ENCODE measurements around the gene ATXN2L. TPM values are rescaled to one million over a fixed set of nuclear protein-coding genes. Genes with fewer than 3 reads are reported as not detected.
"Not testable (repeated sequence)": the region's sequence is repeated elsewhere in the genome, so short reads cannot be mapped to it uniquely, and the experiment has no call there.

The ATXN2L gene
- total RNA-seq, 1 donor from 2014 or later, result 7.2 TPM

GRCh38 chr16:28867241-28867640 lies 44.4 kb downstream of the ATXN2L start:
- no peak for DNase-seq (ENCODE audit: low spot score)

- not testable (repeated sequence) for DNase-seq (ENCODE audit: low spot score)
Measured at GRCh38 chr16:28867646-28868045, 44.8 kb downstream of the ATXN2L start.

GRCh38 chr16:28869201-28869600 lies 46.4 kb downstream of the ATXN2L start:
- DNase-seq (ENCODE audit: low spot score), result no peak

GRCh38 chr16:28872952-28873351 lies 50.2 kb downstream of the ATXN2L start:
- no peak for DNase-seq (ENCODE audit: low spot score)

- no peak for DNase-seq (ENCODE audit: low spot score)
Measured at GRCh38 chr16:28873543-28874201, 50.9 kb downstream of the ATXN2L start.

GRCh38 chr16:28874406-28874805 lies 51.6 kb downstream of the ATXN2L start:
- no peak for DNase-seq (ENCODE audit: low spot score)

GRCh38 chr16:28875134-28876018 lies 52.6 kb downstream of the ATXN2L start:
- no peak for DNase-seq (ENCODE audit: low spot score)

- DNase-seq (ENCODE audit: low spot score), result no peak
Measured at GRCh38 chr16:28876019-28876659, 53.3 kb downstream of the ATXN2L start.

- no peak for DNase-seq (ENCODE audit: low spot score)
Measured at GRCh38 chr16:28876973-28877654, 54.3 kb downstream of the ATXN2L start.

- DNase-seq (ENCODE audit: low spot score), result no peak
Measured at GRCh38 chr16:28877655-28878000, 54.8 kb downstream of the ATXN2L start.

- DNase-seq (ENCODE audit: low spot score), result no peak
Measured at GRCh38 chr16:28878083-28878926, 55.5 kb downstream of the ATXN2L start, which contains the start of gene ATP2A1. Gene ATP2A1, plus strand, starts transcription at chr16:28878488. Its CDS starts 184 bp downstream, at chr16:28878672.

GRCh38 chr16:28879261-28879840 lies 56.6 kb downstream of the ATXN2L start:
- DNase-seq (ENCODE audit: low spot score), result no peak

GRCh38 chr16:28879841-28880588 lies 57.2 kb downstream of the ATXN2L start:
- peak; percentile 89 for DNase-seq (ENCODE audit: low spot score)

- DNase-seq (ENCODE audit: low spot score), result no peak
Measured at GRCh38 chr16:28880589-28880915, 57.8 kb downstream of the ATXN2L start.

GRCh38 chr16:28880955-28881354 lies 58.2 kb downstream of the ATXN2L start:
- no peak for DNase-seq (ENCODE audit: low spot score)

GRCh38 chr16:28881565-28881964 lies 58.8 kb downstream of the ATXN2L start:
- DNase-seq (ENCODE audit: low spot score), result not testable (repeated sequence)

- DNase-seq (ENCODE audit: low spot score), result peak; percentile 33
Measured at GRCh38 chr16:28882551-28883160, 59.9 kb downstream of the ATXN2L start.

GRCh38 chr16:28883221-28883996 lies 60.6 kb downstream of the ATXN2L start:
- no peak for DNase-seq (ENCODE audit: low spot score)

GRCh38 chr16:28884045-28884444 lies 61.2 kb downstream of the ATXN2L start:
- no peak for DNase-seq (ENCODE audit: low spot score)
